Esophagus muscularis mucosa (tissue), 4 donors: ENCODE data around the gene PLB1. TPM values are rescaled to one million over a fixed set of nuclear protein-coding genes. Genes with fewer than 3 reads are reported as not detected.
A peak's percentile ranks its signal among the peaks of the same experiment; 100 is the strongest.

Experiments used
- DNase-seq: peaks from one replicate; pipeline ENCODE4 v3.0.0-alpha.2; 2017; ENCODE audit errors: extremely low spot score
- H3K27ac ChIP-seq, 4 donors: fragments of 200-600 bp; sonication (generic); replicated peaks in 1 of 4; 1 replicate in 3 of 4; 2 replicates in 1 of 4; pipeline ENCODE4 v1.5.1; 2016 to 2019; ENCODE audit warnings: mild to moderate bottlenecking in 1 of 4
- H3K27me3 ChIP-seq, 4 donors: fragments of 200-600 bp; sonication (generic); one replicate each; pipeline versions ENCODE4 v1.5.1 to v1.6.0; 2016 to 2019
- H3K36me3 ChIP-seq, 4 donors: fragments of 200-600 bp; sonication (generic); one replicate each; pipeline ENCODE4 v1.5.1; 2016 to 2019
- H3K4me1 ChIP-seq, 4 donors: fragments of 200-600 bp; sonication (generic); one replicate each; pipeline ENCODE4 v1.5.1; 2016 to 2019
- H3K4me3 ChIP-seq, 4 donors: fragments of 200-600 bp; sonication (generic); 1 replicate in 2 of 4; 2 replicates in 2 of 4; pipeline ENCODE4 v1.5.1; 2016 to 2019; ENCODE audit warnings: mild to moderate bottlenecking in 4 of 4, moderate library complexity in 1 of 4
- H3K9me3 ChIP-seq, 4 donors: fragments of 200-600 bp; sonication (generic); 1 replicate in 3 of 4; 2 replicates in 1 of 4; pipeline ENCODE4 v1.5.1; 2016 to 2019
- EP300 ChIP-seq: sonication (generic); formaldehyde crosslinking; IDR thresholded peaks from one replicate; pipeline ENCODE4 v1.6.1; 2017; ENCODE audit warnings: antibody characterized with exemption
- POLR2A ChIP-seq: fragments of 450-650 bp; IDR thresholded peaks from one replicate; pipeline ENCODE4 v1.6.1; 2017; ENCODE audit warnings: antibody characterized with exemption, moderate library complexity, mild to moderate bottlenecking, low read depth
- POLR2AphosphoS5 ChIP-seq, 2 donors: sonication (generic); formaldehyde crosslinking; IDR thresholded peaks; one replicate each; pipeline ENCODE4 v1.6.1; 2017; ENCODE audit warnings: antibody characterized with exemption in 2 of 2
- WGBS: methylation state at CpG from one replicate; pipeline ENCODE4 v1.1.5; 2018; 5-methylcytosine and 5-hydroxymethylcytosine counted together
- intact Hi-C: fragments of 100-400 bp; cut with DNase I; formaldehyde crosslinking; loops from one replicate; pipeline ENCODE4 v1.15.1; 2023
- total RNA-seq, 4 donors: library from RNA; depleted of rRNA; stranded (reverse); fragments of >200 nt; gene quantifications; one replicate each; pipeline versions ENCODE4 v1.1.0 to v1.2.1, GENCODE V29; 2016
- TF ChIP-seq, protein P1 (sequence below), 3 experiments: fragments of 200-600 bp in 2 of 3; fragments of 450-650 bp in 1 of 3; sonication (generic) in 2 of 3; IDR thresholded peaks; one replicate each; pipeline ENCODE4 v1.5.1; 2017 to 2019; ENCODE audit warnings: antibody characterized with exemption in 3 of 3, mild to moderate bottlenecking in 2 of 3, moderate library complexity in 1 of 3

The PLB1 gene
- total RNA-seq, 4 donors from 2014 or later: 2.5 to 11.1 (median 7.7) TPM

DNA sequence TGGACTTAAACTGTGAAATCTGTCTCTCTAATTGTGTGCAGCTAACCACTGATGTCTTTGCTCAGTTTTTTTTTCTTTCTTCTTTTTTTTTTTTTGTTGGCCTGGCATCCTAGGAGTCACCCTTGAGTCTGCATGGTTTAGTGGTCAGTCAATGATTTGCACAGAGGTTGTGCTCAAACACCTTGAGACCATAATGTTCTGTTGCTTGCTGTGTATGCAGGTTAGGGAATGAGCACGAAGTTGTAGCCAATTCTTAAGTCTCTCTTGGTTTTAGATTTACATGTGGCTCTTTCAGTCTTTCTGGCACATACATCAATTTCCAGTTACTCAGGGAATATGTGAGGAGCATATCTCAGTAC lies 16.7 kb downstream of the PLB1 start:
- intact Hi-C loops: no loop called here
- Histone ChIP-seq H3K4me3 (no peak overlapping the region), H3K9me3 (peaks cover 0 to 8% (median 4%) of the 10 kb centered on the region in 4 donors), H3K36me3 (no peaks in the 10 kb centered on the region), H3K27ac (no peak overlapping the region), H3K4me1 (no peaks in the 10 kb centered on the region), H3K27me3 (peaks cover 0 to 8% (median 0%) of the 10 kb centered on the region in 4 donors)
- no peak for DNase-seq
- TF ChIP-seq EP300 (no peak), POLR2AphosphoS5 (IDR thresholded peaks at IDR 0.05) (no peak), POLR2A (no peak)
- TF ChIP-seq, protein P1, sequence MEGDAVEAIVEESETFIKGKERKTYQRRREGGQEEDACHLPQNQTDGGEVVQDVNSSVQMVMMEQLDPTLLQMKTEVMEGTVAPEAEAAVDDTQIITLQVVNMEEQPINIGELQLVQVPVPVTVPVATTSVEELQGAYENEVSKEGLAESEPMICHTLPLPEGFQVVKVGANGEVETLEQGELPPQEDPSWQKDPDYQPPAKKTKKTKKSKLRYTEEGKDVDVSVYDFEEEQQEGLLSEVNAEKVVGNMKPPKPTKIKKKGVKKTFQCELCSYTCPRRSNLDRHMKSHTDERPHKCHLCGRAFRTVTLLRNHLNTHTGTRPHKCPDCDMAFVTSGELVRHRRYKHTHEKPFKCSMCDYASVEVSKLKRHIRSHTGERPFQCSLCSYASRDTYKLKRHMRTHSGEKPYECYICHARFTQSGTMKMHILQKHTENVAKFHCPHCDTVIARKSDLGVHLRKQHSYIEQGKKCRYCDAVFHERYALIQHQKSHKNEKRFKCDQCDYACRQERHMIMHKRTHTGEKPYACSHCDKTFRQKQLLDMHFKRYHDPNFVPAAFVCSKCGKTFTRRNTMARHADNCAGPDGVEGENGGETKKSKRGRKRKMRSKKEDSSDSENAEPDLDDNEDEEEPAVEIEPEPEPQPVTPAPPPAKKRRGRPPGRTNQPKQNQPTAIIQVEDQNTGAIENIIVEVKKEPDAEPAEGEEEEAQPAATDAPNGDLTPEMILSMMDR (IDR thresholded peaks at IDR 0.05): no peak
- 61% methylated on average over 1 of the region's 1 CpG for WGBS

DNA sequence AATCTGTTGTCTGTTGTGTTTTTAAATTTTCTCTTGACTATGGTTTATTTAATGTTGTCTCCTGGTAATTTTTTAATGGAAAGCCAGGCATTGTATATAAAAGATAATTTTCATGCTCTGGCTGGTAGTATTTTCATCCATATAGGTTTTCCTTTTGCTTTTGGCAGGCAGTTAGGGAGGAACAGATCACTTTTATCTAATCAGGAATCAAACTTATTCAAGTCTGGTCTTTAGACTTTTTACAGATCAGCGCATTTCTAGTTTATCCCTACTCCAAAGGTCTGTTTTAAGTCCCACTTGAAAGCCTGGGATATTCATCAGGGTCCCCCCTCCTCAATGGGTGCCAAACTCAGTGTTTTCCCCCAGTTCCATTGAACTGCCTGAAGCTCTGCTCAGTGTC lies 17.2 kb downstream of the PLB1 start:
- intact Hi-C loops: no loop called here
- WGBS: 79% methylated on average over 1 of the region's 1 CpG
- no peaks in the 10 kb centered on the region for H3K4me1 ChIP-seq
- TF ChIP-seq POLR2A (no peak), POLR2AphosphoS5 (IDR thresholded peaks at IDR 0.05) (no peak), EP300 (no peak)
- TF ChIP-seq, protein P1 (IDR thresholded peaks at IDR 0.05): no peak
- no peak for DNase-seq
- H3K36me3 ChIP-seq: no peaks in the 10 kb centered on the region
- peaks cover 0 to 8% (median 4%) of the 10 kb centered on the region in 4 donors for H3K9me3 ChIP-seq
- peaks cover 0 to 8% (median 0%) of the 10 kb centered on the region in 4 donors for H3K27me3 ChIP-seq
- H3K4me3 ChIP-seq: no peak overlapping the region
- no peak overlapping the region for H3K27ac ChIP-seq

DNA sequence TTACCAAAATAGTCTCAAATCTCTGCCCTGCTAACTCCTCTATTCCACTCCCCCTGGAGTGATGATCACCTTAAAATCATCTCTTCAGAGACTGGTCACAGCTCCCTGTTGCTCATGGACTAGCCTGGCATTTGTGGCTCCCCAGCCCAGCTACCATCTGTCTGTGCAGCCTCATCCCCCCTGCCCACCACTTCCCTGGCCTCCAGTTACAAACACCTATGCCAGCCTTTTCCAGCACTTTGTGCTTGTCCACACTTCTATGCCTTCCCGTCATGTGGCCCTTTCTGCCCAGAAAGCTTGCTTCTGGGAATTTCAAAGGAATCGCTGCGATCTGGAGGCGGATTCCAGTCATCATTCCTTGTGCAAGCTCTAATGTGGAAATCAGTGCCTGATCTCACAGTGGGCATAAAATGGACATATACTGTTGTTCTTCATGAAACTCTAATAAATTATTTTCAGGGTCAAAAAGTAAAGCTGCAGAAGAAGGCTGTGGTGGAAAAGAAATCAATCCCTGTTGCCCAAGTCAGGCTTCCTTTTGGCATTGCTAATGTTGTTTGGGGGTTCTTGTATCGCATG lies 19.4 kb downstream of the PLB1 start:
- peaks cover 0 to 15% (median 0%) of the 10 kb centered on the region in 4 donors for H3K27me3 ChIP-seq
- no peak overlapping the region for H3K27ac ChIP-seq
- TF ChIP-seq, protein P1 (IDR thresholded peaks at IDR 0.05): no peak
- TF ChIP-seq POLR2A (no peak), EP300 (no peak)
- no peaks in the 10 kb centered on the region for H3K36me3 ChIP-seq
- 86% methylated on average over 5 of the region's 5 CpGs for WGBS
- no peaks in the 10 kb centered on the region for H3K4me1 ChIP-seq
- no peak overlapping the region for H3K4me3 ChIP-seq
- DNase-seq: peak; percentile 60
- intact Hi-C loops: no loop called here
- peaks cover 0 to 8% (median 4%) of the 10 kb centered on the region in 4 donors for H3K9me3 ChIP-seq

DNA sequence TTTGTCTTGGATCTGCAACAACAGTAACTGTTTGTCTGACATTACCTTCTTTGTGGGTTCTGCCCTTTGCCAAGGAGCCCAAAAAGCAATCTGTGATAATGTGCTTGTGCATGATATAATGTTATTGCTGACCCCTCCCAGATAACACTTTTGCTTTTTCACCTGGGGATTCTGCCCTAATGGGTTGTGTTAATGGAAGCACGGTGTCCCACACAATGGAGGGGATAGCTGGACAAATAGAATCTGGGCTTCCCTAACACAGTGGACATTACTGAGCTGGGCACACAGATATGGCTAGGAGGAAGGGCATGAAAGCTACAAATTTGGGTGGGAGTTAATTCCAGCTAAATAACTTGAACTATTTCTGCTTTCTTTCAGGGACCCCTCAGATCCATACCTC lies 20.6 kb downstream of the PLB1 start:
- no peak for TF ChIP-seq EP300
- TF ChIP-seq POLR2AphosphoS5 (IDR thresholded peaks at IDR 0.05): no peak
- TF ChIP-seq POLR2A: no peak
- TF ChIP-seq, protein P1 (IDR thresholded peaks at IDR 0.05): no peak
- Histone ChIP-seq H3K27me3 (peaks cover 0 to 15% (median 0%) of the 10 kb centered on the region in 4 donors), H3K27ac (no peak overlapping the region), H3K4me3 (no peak overlapping the region), H3K9me3 (peaks cover 0 to 8% (median 4%) of the 10 kb centered on the region in 4 donors), H3K36me3 (no peaks in the 10 kb centered on the region), H3K4me1 (no peaks in the 10 kb centered on the region)
- 83% methylated on average over 1 of the region's 1 CpG for WGBS
- DNase-seq: no peak
- intact Hi-C loops: no loop called here

- H3K27me3 ChIP-seq: peaks cover 0 to 20% (median 0%) of the 10 kb centered on the region in 4 donors
- no peaks in the 10 kb centered on the region for H3K36me3 ChIP-seq
- WGBS: 64% methylated on average over 6 of the region's 6 CpGs
- TF ChIP-seq POLR2AphosphoS5 (IDR thresholded peaks at IDR 0.05) (no peak), EP300 (no peak)
- no peak overlapping the region for H3K4me3 ChIP-seq
- intact Hi-C loops: no loop called here
- no peak overlapping the region for H3K27ac ChIP-seq
- H3K4me1 ChIP-seq: no peaks in the 10 kb centered on the region
- H3K9me3 ChIP-seq: peaks cover 0 to 4% (median 2%) of the 10 kb centered on the region in 4 donors
- no peak for DNase-seq
Observed at GRCh38 chr2:28516950-28517349, 21.1 kb downstream of the PLB1 start.
